GM12878 (cell line): ENCODE measurements around the gene CCDC24. TPM values are rescaled to one million over a fixed set of nuclear protein-coding genes. Genes with fewer than 3 reads are reported as not detected.

Experiments
- BHLHE40 ChIP-seq, 2 experiments: fragments of 450-650 bp in 1 of 2; IDR thresholded peaks; 2 replicates each; pipeline ENCODE4 v1.6.1; 2011 to 2017; ENCODE audit warnings: low read depth in 2 of 2, borderline replicate concordance in 1 of 2, improper control_type of control experiment in 1 of 2, low read length in 1 of 2, mild to moderate bottlenecking in 1 of 2
- CHD1 ChIP-seq: IDR thresholded peaks from 2 replicates; pipeline ENCODE4 v1.6.1; 2012; ENCODE audit warnings: low read depth, low read length, improper control_type of control experiment
- CTCF ChIP-seq, 3 experiments: IDR thresholded peaks in 2 of 3; conservative IDR thresholded peaks in 1 of 3; 2 replicates each; pipeline ENCODE4 v1.5.1; 2011; ENCODE audit warnings: low read depth in 3 of 3, low read length in 3 of 3, mild to moderate bottlenecking in 3 of 3, control low read depth in 2 of 3, moderate library complexity in 2 of 3, inconsistent platforms in 1 of 3, mixed read lengths in 1 of 3; ENCODE audit not compliant: control insufficient read depth in 2 of 3, insufficient read depth in 1 of 3; ENCODE audit errors: extremely low read depth in 1 of 3
- DPF2 ChIP-seq: fragments of 450-650 bp; IDR thresholded peaks from 2 replicates; pipeline ENCODE4 v1.6.1; 2017; ENCODE audit warnings: mild to moderate bottlenecking
- HDGF ChIP-seq: fragments of 450-650 bp; IDR thresholded peaks from 2 replicates; pipeline ENCODE4 v1.6.1; 2016; ENCODE audit warnings: antibody characterized with exemption
- JUNB ChIP-seq: IDR thresholded peaks from 2 replicates; pipeline ENCODE4 v1.6.1; 2016; ENCODE audit warnings: antibody characterized with exemption, mild to moderate bottlenecking
- KAT2A ChIP-seq: conservative IDR thresholded peaks from 2 replicates; pipeline ENCODE4 v1.6.1; 2011; ENCODE audit warnings: low read depth, low read length; ENCODE audit not compliant: control insufficient read depth
- KLF5 ChIP-seq: fragments of 450-650 bp; IDR thresholded peaks from 2 replicates; pipeline ENCODE4 v1.6.1; 2014; ENCODE audit warnings: mild to moderate bottlenecking; ENCODE audit not compliant: partially characterized antibody
- MEF2B ChIP-seq: fragments of 450-650 bp; IDR thresholded peaks from 2 replicates; pipeline ENCODE4 v1.6.1; 2018; ENCODE audit warnings: mild to moderate bottlenecking, moderate library complexity; ENCODE audit not compliant: partially characterized antibody, poor library complexity, severe bottlenecking
- MLLT1 ChIP-seq: fragments of 450-650 bp; IDR thresholded peaks from 2 replicates; pipeline ENCODE4 v1.6.1; 2016; ENCODE audit warnings: mild to moderate bottlenecking
- MTA2 ChIP-seq: fragments of 450-650 bp; IDR thresholded peaks from 2 replicates; pipeline ENCODE4 v1.6.1; 2016; ENCODE audit warnings: low read depth, mild to moderate bottlenecking, moderate library complexity
- MYB ChIP-seq: fragments of 150-350 bp; IDR thresholded peaks from 2 replicates; pipeline ENCODE4 v1.6.1; 2014; ENCODE audit warnings: mild to moderate bottlenecking, low read depth, low read length, borderline replicate concordance
- NBN ChIP-seq: fragments of 450-650 bp; IDR thresholded peaks from 2 replicates; pipeline ENCODE4 v1.6.1; 2016
- NR2C1 ChIP-seq: fragments of 450-650 bp; IDR thresholded peaks from 2 replicates; pipeline ENCODE4 v1.6.1; 2017; ENCODE audit warnings: antibody characterized with exemption, mild to moderate bottlenecking, moderate library complexity
- PKNOX1 ChIP-seq: fragments of 450-650 bp; IDR thresholded peaks from 2 replicates; pipeline ENCODE4 v1.6.1; 2016; ENCODE audit warnings: mild to moderate bottlenecking
- SIN3A ChIP-seq: IDR thresholded peaks from 2 replicates; pipeline ENCODE4 v1.6.1; 2012; ENCODE audit warnings: low read depth, low read length, improper control_type of control experiment
- SMAD1 ChIP-seq: fragments of 450-650 bp; IDR thresholded peaks from 2 replicates; pipeline ENCODE4 v1.6.1; 2018; ENCODE audit warnings: mild to moderate bottlenecking, low read depth; ENCODE audit not compliant: partially characterized antibody
- SP1 ChIP-seq: IDR thresholded peaks from one replicate; pipeline ENCODE4 v1.6.1; 2011; ENCODE audit warnings: low read depth, low read length
- TAF1 ChIP-seq: IDR thresholded peaks from 2 replicates; pipeline ENCODE4 v1.6.1; 2011; ENCODE audit warnings: mild to moderate bottlenecking, low read depth, low read length, borderline replicate concordance
- ZBTB33 ChIP-seq: fragments of 450-650 bp; IDR thresholded peaks from 2 replicates; pipeline ENCODE4 v1.6.1; 2017; ENCODE audit warnings: mild to moderate bottlenecking
- polyA plus RNA-seq, 11 experiments: library from polyadenylated mRNA; depleted of rRNA in 4 of 11; unstranded in 6 of 11; stranded (reverse) in 5 of 11; fragments of >200 nt; fragmentation: Nextera tagmentation in 4 of 11; fragmentation: Illumina TruSeq in 1 of 11; extraction: Ambion mirVana in 4 of 11; extraction: Trizol in 1 of 11; gene quantifications; 1 replicate in 1 of 11; 2 replicates in 10 of 11; pipeline versions ENCODE4 v1.2.1 to v1.2.3, GENCODE V29; 2011 to 2016; ENCODE audit warnings: inconsistent platforms in 2 of 11, missing spikeins in 2 of 11, low read depth in 1 of 11
- total RNA-seq, 4 experiments: library from RNA; depleted of rRNA in 3 of 4; stranded (reverse); fragments of >200 nt in 3 of 4; fragmentation: Illumina TruSeq in 1 of 4; extraction: Trizol in 1 of 4; gene quantifications; 2 replicates each; pipeline versions ENCODE4 v1.2.1 to v1.2.3, GENCODE V29; 2013 to 2021
- TF ChIP-seq, protein P1 (sequence below): fragments of 450-650 bp; IDR thresholded peaks from 2 replicates; pipeline ENCODE4 v1.6.1; 2014; ENCODE audit warnings: mild to moderate bottlenecking
- TF ChIP-seq, protein P2 (sequence below): IDR thresholded peaks from 2 replicates; pipeline ENCODE4 v1.6.1; 2012; ENCODE audit warnings: low read depth, low read length, improper control_type of control experiment

CCDC24 gene
- total and polyA plus RNA-seq, 10 of the 15 experiments (the other 5 are each of a cell fraction or from before 2014, with no cell fraction given): 0.18 to 3.1 (median 1.6) TPM; not detected in 1

- TF ChIP-seq, protein P1, sequence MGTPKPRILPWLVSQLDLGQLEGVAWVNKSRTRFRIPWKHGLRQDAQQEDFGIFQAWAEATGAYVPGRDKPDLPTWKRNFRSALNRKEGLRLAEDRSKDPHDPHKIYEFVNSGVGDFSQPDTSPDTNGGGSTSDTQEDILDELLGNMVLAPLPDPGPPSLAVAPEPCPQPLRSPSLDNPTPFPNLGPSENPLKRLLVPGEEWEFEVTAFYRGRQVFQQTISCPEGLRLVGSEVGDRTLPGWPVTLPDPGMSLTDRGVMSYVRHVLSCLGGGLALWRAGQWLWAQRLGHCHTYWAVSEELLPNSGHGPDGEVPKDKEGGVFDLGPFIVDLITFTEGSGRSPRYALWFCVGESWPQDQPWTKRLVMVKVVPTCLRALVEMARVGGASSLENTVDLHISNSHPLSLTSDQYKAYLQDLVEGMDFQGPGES: peak; percentile 55
- TF ChIP-seq KAT2A: no peak
- TF ChIP-seq MTA2: no peak
- peak; percentile 49; the same call in 1 of the 2 replicates for TF ChIP-seq MLLT1
- TF ChIP-seq DPF2: peak; percentile 90
- TF ChIP-seq CTCF (IDR thresholded peaks at IDR 0.05 in 2 of 3, conservative IDR thresholded peaks at IDR 0.05 in 1 of 3; ENCODE audit: control insufficient read depth in 2 of 3, extremely low read depth in 1 of 3, insufficient read depth in 1 of 3, low read depth in 3 of 3, low read length in 3 of 3): peak; percentile 83 to 87 (median 85)
- TF ChIP-seq JUNB: no peak
- TF ChIP-seq SIN3A: peak; percentile 35; the same call in 1 of the 2 replicates
- peak; percentile 86 for TF ChIP-seq NBN
- TF ChIP-seq PKNOX1: peak; percentile 93
- peak; percentile 62; the same call in 1 of the 2 replicates for TF ChIP-seq CHD1
- peak; percentile 95; the same call in 1 of the 2 replicates for TF ChIP-seq HDGF
- TF ChIP-seq, protein P2, sequence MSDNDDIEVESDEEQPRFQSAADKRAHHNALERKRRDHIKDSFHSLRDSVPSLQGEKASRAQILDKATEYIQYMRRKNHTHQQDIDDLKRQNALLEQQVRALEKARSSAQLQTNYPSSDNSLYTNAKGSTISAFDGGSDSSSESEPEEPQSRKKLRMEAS: peak; percentile 92
- TF ChIP-seq SMAD1: peak; percentile 40
- peak; percentile 90 for TF ChIP-seq KLF5
- TF ChIP-seq MYB: peak; percentile 99
- TF ChIP-seq NR2C1: peak; percentile 69
- TF ChIP-seq SP1: peak; percentile 56
- peak; percentile 45 for TF ChIP-seq MEF2B
- peak; percentile 89 for TF ChIP-seq TAF1
- peak; percentile 54 to 78; a peak in 3 of 4 replicates for TF ChIP-seq BHLHE40 (IDR thresholded peaks at IDR 0.05; ENCODE audit: borderline replicate concordance in 1 of 2, low read depth in 2 of 2, low read length in 1 of 2)
- TF ChIP-seq ZBTB33: peak; percentile 74; the same call in 1 of the 2 replicates
- TF ChIP-seq, all 136 proteins: peak for 70
Observed at GRCh38 chr1:43946236-43947060, 45.0 kb upstream of the CCDC24 start, which contains the start of gene IPO13 (continued).
